ENCODE data around the gene FGFR3.

DNA sequence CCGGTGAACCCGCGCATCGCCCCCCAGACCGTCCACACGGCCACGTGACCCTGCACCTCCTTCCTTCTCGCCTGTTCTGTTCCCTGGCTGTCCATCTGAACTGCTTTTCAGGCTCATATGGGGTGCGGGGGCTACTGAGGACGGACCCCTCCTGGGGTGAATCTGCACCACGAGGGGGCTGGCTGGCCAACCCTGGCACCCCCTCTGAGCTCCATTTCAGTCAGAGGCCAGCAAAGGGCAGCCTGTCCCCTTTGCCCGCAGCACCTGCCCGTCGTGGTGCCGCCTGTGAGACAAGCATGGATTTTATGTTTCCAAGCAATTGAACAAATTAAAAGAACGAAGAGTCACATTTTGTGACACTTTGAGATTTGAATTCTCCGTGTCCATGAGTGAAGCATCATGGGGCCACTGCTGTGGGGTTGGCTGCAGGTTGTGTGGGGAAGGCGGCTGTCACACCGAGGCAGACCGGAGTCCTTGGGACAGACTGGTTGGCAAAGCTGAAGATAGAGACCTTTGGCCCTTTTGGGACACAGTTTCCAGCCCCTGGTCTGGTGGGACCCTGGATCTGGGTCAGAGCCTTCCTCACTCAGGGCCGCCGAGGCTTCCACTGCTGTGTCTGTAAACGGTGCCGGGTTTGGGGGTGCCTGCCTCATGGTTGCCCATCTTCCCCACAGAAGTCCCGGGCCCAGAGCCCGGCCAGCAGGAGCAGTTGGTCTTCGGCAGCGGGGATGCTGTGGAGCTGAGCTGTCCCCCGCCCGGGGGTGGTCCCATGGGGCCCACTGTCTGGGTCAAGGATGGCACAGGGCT lies 5.7 kb downstream of the FGFR3 start:
- TF ChIP-seq, protein P1, sequence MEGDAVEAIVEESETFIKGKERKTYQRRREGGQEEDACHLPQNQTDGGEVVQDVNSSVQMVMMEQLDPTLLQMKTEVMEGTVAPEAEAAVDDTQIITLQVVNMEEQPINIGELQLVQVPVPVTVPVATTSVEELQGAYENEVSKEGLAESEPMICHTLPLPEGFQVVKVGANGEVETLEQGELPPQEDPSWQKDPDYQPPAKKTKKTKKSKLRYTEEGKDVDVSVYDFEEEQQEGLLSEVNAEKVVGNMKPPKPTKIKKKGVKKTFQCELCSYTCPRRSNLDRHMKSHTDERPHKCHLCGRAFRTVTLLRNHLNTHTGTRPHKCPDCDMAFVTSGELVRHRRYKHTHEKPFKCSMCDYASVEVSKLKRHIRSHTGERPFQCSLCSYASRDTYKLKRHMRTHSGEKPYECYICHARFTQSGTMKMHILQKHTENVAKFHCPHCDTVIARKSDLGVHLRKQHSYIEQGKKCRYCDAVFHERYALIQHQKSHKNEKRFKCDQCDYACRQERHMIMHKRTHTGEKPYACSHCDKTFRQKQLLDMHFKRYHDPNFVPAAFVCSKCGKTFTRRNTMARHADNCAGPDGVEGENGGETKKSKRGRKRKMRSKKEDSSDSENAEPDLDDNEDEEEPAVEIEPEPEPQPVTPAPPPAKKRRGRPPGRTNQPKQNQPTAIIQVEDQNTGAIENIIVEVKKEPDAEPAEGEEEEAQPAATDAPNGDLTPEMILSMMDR (IDR thresholded peaks at IDR 0.05; ENCODE audit: low read length), result no peak
- no peak for TF ChIP-seq EZH2 (IDR thresholded peaks at IDR 0.05; ENCODE audit: borderline replicate concordance, low read length)
